ENCODE data around the gene AP3S2.
"Not testable (repeated sequence)": the region's sequence is repeated elsewhere in the genome, so short reads cannot be mapped to it uniquely, and the experiment has no call there.

AP3S2 gene

GRCh38 chr15:89836267-89837133 lies 57.3 kb downstream of the AP3S2 start:
- no peak for DNase-seq (ENCODE audit: low read depth in 3 of 3, low spot score in 1 of 3)

GRCh38 chr15:89835176-89835564 lies 58.6 kb downstream of the AP3S2 start:
- no peak for DNase-seq (ENCODE audit: low read depth in 3 of 3, low spot score in 1 of 3)

GRCh38 chr15:89834465-89835175 lies 59.2 kb downstream of the AP3S2 start:
- DNase-seq (ENCODE audit: low read depth in 3 of 3, low spot score in 1 of 3), result not testable (repeated sequence)

GRCh38 chr15:89833966-89834365 lies 59.8 kb downstream of the AP3S2 start:
- no peak for DNase-seq (ENCODE audit: low read depth in 3 of 3, low spot score in 1 of 3)

- DNase-seq (ENCODE audit: low read depth in 3 of 3, low spot score in 1 of 3), result no peak
Measured at GRCh38 chr15:89830639-89831038, 63.2 kb downstream of the AP3S2 start.

DNA sequence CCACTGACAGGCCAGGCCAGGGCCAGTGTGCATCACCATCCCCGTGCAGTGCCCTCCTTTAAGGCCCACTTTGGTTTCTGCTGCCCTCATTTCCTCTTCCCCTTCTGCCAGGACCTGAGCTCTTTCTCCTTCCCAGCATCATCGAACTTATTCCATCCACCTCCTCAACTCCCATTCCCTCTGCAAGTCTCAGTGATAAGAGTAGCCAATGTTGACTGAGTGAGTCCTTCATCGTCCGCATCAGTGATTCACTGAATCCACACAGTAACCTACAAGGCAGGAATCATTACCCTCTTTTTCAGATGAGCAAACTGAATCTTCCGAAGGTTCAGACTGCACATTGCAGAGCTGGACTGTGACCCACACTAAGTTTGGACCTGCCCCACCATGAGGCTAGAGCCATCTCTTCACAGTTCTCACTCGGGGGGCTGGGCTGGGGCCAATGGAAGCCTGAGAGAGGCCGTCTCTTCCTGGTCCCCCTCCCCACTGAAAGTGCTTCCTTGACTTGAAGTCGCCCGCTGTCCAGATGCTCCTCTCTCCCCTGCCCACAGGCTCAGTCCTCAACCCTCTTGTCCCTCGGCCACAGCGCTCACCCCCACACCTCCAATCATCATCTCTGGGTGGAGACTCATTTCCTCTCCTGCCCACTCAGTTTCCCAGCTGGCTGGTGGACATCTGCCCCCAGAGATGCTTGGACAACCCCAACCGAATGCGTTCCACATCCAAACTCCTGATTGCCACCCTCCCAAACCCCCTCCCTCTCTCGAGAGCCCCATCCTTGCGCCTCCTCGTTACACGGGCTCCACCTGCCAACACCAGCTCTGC lies 64.0 kb downstream of the AP3S2 start:
- no peak for DNase-seq (ENCODE audit: low read depth in 3 of 3, low spot score in 1 of 3)

- no peak for DNase-seq (ENCODE audit: low read depth in 3 of 3, low spot score in 1 of 3)
Measured at GRCh38 chr15:89829161-89829560, 64.6 kb downstream of the AP3S2 start.

DNA sequence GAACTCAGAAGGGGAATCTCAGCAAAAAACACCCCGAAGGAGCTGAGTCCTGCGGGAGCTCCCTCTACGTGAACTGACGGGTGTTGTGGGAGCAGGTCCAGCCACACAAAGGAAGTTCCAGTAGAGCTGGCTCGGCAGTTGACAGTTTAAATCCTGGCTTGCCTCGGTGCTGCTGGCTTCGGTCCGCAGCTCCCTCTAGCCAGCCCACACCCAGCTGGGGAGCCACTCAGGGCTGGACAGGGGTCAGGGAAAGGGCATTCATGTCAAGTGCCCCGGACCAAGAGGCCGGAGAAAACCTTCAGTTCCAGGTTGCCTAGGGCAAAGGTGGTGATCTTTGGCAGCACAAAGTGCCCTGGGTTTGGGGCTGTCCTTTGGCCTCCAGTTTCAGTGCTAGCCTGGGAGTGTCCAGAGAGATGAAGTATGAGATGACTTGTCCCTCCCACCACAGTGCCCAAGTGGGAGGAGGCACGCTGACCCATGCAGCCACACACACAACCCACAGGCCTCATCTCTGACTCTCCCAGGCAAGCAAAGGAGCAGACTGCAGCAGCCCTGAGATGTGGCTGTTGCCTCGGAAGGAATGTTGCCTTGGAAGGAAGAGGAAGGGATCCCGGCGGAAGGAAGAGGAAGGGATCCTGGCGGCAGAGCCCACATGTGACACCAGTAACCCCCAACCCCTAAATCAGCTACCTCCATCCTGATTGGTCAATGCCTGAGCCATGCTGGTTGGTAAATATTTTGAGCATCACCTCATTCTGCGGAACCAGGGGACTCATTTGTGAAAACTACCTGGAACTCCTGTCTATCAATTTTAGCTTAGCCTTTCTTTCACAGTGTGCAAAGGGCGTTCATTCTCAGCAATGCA lies 65.3 kb downstream of the AP3S2 start:
- no peak for DNase-seq (ENCODE audit: low read depth in 3 of 3, low spot score in 1 of 3)

- DNase-seq (ENCODE audit: low read depth in 3 of 3, low spot score in 1 of 3), result no peak
Measured at GRCh38 chr15:89827829-89828228, 66.0 kb downstream of the AP3S2 start.

GRCh38 chr15:89826671-89827655 lies 66.8 kb downstream of the AP3S2 start:
- DNase-seq (ENCODE audit: low read depth in 3 of 3, low spot score in 1 of 3), result no peak

- no peak for DNase-seq (ENCODE audit: low read depth in 3 of 3, low spot score in 1 of 3)
Measured at GRCh38 chr15:89825271-89825940, 68.4 kb downstream of the AP3S2 start.

- no peak for DNase-seq (ENCODE audit: low read depth in 3 of 3, low spot score in 1 of 3)
Measured at GRCh38 chr15:89824607-89824867, 69.3 kb downstream of the AP3S2 start.

- DNase-seq (ENCODE audit: low read depth in 3 of 3, low spot score in 1 of 3), result no peak
Measured at GRCh38 chr15:89823836-89824606, 69.8 kb downstream of the AP3S2 start.

DNA sequence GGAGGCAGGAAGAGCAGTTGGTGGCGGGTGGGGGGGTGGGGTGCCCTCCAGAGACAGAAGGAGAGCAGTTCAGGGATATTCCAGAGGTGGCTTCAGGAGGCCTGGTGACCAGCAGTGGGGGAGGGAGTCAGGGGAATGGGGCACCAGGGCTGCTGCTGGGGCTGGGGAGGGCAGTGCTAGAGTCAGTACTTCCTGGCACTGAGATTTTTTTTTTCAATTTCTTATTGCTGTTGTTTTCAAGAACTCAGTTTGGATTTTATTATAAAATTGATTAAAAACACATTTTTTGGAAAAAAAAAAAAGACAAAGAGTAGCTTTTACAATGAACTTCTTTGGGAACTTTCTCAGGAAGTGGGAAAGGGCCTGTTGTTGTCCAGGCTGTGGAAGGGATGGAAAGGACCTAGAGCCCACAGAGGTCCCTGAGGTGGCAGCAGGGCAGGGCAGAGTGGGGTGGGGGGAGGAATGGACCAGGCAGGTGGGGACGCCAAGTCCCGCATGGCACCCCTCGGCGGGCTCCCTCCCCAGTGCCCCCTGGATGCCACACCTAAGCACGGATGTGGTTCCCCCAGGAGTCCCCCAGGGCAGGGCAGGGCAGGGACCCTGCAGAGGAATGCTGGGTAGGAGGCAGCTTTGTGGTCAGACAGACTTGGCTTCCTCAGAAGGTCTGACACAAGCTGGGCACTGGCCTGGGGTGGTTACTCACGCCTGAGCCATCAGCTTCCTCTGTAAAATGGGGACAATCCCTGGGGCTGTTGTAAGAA lies 70.7 kb downstream of the AP3S2 start:
- no peak for DNase-seq (ENCODE audit: low read depth in 3 of 3, low spot score in 1 of 3)

DNA sequence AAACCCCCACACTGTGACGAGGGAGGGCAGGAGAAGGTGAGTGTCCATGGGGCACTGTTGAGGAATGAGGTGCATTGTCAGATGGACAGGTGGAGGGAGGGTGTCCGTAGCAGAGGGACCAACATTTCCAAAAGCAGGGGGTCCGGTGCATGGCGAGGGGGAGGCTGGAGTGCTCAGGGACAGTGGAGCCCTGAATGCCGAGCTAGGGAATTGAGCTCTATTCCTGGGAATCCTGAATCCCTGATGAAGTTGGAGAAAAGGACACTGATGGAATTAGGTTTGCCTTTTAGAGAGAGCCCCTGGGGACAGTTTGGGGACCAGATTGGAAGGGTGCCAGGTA lies 71.2 kb downstream of the AP3S2 start:
- no peak for DNase-seq (ENCODE audit: low read depth in 3 of 3, low spot score in 1 of 3)

- no peak for DNase-seq (ENCODE audit: low read depth in 3 of 3, low spot score in 1 of 3)
Measured at GRCh38 chr15:89822026-89822425, 71.8 kb downstream of the AP3S2 start.

GRCh38 chr15:89820666-89821611 lies 72.9 kb downstream of the AP3S2 start:
- DNase-seq (ENCODE audit: low read depth in 3 of 3, low spot score in 1 of 3), result no peak
